ENCODE measurements around the gene ZNF462. TPM values are rescaled to one million over a fixed set of nuclear protein-coding genes. Genes with fewer than 3 reads are reported as not detected.

ZNF462 gene
- total and polyA plus RNA-seq, 2 experiments from 2014 or later: 40.0 to 101 TPM

DNA sequence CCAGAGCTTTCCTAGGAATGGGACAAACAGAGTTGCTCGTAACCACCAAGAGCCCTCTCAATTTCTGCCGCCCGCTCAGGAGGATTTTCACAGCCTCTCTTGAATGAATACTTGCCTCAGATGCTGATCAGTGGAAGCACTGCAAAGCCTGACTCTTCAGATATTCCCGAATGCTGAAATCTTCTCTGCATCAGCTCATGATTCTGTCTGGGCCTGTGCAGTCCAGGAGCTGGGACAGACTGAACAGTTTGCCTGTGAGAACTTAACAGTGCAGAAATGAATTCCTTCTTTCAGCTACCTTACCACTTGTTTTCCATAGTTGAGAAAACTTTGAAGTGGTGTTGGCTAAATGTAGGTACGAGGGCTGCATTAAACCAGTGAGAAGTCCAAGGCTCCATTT is 17.1 kb downstream of the ZNF462 start:
- peaks cover 28% of the 10 kb centered on the region; the same call in 2 of the 3 replicates for H3K36me3 Mint-ChIP-seq (ENCODE audit: low read depth)
- TF ChIP-seq CREB1 (CRISPR knock-in tag; IDR thresholded peaks at IDR 0.05; ENCODE audit: low read depth) (no peak), ZNF331 (CRISPR knock-in tag; IDR thresholded peaks at IDR 0.05; ENCODE audit: low read depth) (no peak), EZH2 (IDR thresholded peaks at IDR 0.05; ENCODE audit: low read depth, unreplicated experiment) (no peak), EZH2phosphoT487 (IDR thresholded peaks at IDR 0.05; ENCODE audit: unreplicated experiment) (no peak), ZNF114 (CRISPR knock-in tag; IDR thresholded peaks at IDR 0.05) (no peak), POLR2AphosphoS5 (IDR thresholded peaks at IDR 0.05; ENCODE audit: low read depth) (no peak), NANOG (IDR thresholded peaks at IDR 0.05; ENCODE audit: borderline replicate concordance) (no peak), STAT1 (IDR thresholded peaks at IDR 0.05; ENCODE audit: unreplicated experiment) (no peak), JUNB (IDR thresholded peaks at IDR 0.05; ENCODE audit: unreplicated experiment) (no peak)
- TF ChIP-seq, protein P1, sequence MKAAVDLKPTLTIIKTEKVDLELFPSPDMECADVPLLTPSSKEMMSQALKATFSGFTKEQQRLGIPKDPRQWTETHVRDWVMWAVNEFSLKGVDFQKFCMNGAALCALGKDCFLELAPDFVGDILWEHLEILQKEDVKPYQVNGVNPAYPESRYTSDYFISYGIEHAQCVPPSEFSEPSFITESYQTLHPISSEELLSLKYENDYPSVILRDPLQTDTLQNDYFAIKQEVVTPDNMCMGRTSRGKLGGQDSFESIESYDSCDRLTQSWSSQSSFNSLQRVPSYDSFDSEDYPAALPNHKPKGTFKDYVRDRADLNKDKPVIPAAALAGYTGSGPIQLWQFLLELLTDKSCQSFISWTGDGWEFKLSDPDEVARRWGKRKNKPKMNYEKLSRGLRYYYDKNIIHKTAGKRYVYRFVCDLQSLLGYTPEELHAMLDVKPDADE (IDR thresholded peaks at IDR 0.05): no peak
- TF ChIP-seq, protein P2, sequence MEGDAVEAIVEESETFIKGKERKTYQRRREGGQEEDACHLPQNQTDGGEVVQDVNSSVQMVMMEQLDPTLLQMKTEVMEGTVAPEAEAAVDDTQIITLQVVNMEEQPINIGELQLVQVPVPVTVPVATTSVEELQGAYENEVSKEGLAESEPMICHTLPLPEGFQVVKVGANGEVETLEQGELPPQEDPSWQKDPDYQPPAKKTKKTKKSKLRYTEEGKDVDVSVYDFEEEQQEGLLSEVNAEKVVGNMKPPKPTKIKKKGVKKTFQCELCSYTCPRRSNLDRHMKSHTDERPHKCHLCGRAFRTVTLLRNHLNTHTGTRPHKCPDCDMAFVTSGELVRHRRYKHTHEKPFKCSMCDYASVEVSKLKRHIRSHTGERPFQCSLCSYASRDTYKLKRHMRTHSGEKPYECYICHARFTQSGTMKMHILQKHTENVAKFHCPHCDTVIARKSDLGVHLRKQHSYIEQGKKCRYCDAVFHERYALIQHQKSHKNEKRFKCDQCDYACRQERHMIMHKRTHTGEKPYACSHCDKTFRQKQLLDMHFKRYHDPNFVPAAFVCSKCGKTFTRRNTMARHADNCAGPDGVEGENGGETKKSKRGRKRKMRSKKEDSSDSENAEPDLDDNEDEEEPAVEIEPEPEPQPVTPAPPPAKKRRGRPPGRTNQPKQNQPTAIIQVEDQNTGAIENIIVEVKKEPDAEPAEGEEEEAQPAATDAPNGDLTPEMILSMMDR (conservative IDR thresholded peaks at IDR 0.05; ENCODE audit: low read depth in 2 of 2): no peak
- TF ChIP-seq, protein P3, sequence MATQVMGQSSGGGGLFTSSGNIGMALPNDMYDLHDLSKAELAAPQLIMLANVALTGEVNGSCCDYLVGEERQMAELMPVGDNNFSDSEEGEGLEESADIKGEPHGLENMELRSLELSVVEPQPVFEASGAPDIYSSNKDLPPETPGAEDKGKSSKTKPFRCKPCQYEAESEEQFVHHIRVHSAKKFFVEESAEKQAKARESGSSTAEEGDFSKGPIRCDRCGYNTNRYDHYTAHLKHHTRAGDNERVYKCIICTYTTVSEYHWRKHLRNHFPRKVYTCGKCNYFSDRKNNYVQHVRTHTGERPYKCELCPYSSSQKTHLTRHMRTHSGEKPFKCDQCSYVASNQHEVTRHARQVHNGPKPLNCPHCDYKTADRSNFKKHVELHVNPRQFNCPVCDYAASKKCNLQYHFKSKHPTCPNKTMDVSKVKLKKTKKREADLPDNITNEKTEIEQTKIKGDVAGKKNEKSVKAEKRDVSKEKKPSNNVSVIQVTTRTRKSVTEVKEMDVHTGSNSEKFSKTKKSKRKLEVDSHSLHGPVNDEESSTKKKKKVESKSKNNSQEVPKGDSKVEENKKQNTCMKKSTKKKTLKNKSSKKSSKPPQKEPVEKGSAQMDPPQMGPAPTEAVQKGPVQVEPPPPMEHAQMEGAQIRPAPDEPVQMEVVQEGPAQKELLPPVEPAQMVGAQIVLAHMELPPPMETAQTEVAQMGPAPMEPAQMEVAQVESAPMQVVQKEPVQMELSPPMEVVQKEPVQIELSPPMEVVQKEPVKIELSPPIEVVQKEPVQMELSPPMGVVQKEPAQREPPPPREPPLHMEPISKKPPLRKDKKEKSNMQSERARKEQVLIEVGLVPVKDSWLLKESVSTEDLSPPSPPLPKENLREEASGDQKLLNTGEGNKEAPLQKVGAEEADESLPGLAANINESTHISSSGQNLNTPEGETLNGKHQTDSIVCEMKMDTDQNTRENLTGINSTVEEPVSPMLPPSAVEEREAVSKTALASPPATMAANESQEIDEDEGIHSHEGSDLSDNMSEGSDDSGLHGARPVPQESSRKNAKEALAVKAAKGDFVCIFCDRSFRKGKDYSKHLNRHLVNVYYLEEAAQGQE (IDR thresholded peaks at IDR 0.05; ENCODE audit: unreplicated experiment): no peak
- TF ChIP-seq, protein P4, sequence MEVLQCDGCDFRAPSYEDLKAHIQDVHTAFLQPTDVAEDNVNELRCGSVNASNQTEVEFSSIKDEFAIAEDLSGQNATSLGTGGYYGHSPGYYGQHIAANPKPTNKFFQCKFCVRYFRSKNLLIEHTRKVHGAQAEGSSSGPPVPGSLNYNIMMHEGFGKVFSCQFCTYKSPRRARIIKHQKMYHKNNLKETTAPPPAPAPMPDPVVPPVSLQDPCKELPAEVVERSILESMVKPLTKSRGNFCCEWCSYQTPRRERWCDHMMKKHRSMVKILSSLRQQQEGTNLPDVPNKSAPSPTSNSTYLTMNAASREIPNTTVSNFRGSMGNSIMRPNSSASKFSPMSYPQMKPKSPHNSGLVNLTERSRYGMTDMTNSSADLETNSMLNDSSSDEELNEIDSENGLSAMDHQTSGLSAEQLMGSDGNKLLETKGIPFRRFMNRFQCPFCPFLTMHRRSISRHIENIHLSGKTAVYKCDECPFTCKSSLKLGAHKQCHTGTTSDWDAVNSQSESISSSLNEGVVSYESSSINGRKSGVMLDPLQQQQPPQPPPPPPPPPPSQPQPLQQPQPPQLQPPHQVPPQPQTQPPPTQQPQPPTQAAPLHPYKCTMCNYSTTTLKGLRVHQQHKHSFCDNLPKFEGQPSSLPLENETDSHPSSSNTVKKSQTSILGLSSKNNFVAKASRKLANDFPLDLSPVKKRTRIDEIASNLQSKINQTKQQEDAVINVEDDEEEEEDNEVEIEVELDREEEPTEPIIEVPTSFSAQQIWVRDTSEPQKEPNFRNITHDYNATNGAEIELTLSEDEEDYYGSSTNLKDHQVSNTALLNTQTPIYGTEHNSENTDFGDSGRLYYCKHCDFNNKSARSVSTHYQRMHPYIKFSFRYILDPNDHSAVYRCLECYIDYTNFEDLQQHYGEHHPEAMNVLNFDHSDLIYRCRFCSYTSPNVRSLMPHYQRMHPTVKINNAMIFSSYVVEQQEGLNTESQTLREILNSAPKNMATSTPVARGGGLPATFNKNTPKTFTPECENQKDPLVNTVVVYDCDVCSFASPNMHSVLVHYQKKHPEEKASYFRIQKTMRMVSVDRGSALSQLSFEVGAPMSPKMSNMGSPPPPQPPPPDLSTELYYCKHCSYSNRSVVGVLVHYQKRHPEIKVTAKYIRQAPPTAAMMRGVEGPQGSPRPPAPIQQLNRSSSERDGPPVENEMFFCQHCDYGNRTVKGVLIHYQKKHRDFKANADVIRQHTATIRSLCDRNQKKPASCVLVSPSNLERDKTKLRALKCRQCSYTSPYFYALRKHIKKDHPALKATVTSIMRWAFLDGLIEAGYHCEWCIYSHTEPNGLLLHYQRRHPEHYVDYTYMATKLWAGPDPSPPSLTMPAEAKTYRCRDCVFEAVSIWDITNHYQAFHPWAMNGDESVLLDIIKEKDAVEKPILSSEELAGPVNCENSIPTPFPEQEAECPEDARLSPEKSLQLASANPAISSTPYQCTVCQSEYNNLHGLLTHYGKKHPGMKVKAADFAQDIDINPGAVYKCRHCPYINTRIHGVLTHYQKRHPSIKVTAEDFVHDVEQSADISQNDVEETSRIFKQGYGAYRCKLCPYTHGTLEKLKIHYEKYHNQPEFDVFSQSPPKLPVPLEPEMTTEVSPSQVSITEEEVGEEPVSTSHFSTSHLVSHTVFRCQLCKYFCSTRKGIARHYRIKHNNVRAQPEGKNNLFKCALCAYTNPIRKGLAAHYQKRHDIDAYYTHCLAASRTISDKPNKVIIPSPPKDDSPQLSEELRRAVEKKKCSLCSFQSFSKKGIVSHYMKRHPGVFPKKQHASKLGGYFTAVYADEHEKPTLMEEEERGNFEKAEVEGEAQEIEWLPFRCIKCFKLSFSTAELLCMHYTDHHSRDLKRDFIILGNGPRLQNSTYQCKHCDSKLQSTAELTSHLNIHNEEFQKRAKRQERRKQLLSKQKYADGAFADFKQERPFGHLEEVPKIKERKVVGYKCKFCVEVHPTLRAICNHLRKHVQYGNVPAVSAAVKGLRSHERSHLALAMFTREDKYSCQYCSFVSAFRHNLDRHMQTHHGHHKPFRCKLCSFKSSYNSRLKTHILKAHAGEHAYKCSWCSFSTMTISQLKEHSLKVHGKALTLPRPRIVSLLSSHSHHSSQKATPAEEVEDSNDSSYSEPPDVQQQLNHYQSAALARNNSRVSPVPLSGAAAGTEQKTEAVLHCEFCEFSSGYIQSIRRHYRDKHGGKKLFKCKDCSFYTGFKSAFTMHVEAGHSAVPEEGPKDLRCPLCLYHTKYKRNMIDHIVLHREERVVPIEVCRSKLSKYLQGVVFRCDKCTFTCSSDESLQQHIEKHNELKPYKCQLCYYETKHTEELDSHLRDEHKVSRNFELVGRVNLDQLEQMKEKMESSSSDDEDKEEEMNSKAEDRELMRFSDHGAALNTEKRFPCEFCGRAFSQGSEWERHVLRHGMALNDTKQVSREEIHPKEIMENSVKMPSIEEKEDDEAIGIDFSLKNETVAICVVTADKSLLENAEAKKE (CRISPR knock-in tag; IDR thresholded peaks at IDR 0.05): no peak
- DNase-seq (ENCODE audit: low spot score) (no peak), ATAC-seq (no peak)
- H4K20me1 ChIP-seq (replicated peaks; ENCODE audit: insufficient read depth): peaks cover 28% of the 10 kb centered on the region
- no peak overlapping the region for H3K27ac ChIP-seq (ENCODE audit: low read depth)
- H3K9me2 ChIP-seq (ENCODE audit: insufficient read depth): 0 out of 2 replicates have a peak, but pooled peaks cover under 1% of the 10 kb centered on the region
- no peaks in the 10 kb centered on the region for H3K9me3 Mint-ChIP-seq
- H3K27me3 Mint-ChIP-seq (ENCODE audit: insufficient read depth, low read depth, poor library complexity): peaks cover 7% of the 10 kb centered on the region
- peak overlapping the region; percentile 63 for H3K27ac Mint-ChIP-seq
- peak overlapping the region; percentile 67; the same call in 1 of the 2 replicates for H3K4me2 ChIP-seq
- no peaks in the 10 kb centered on the region for H3K36me3 ChIP-seq (ENCODE audit: insufficient read depth)
- H2AFZ ChIP-seq: no peak overlapping the region
- no peaks in the 10 kb centered on the region for H3K27me3 ChIP-seq (ENCODE audit: insufficient read depth)
- H3K4me3 ChIP-seq: no peak overlapping the region
- H3K4me1 ChIP-seq (ENCODE audit: insufficient read depth): peaks cover 84% of the 10 kb centered on the region
- no peaks in the 10 kb centered on the region for H3F3A ChIP-seq (replicated peaks; ENCODE audit: low read depth)
- peaks cover 87% of the 10 kb centered on the region for H3K4me1 Mint-ChIP-seq
- peaks cover 98% of the 10 kb centered on the region for H3K79me2 ChIP-seq (replicated peaks; ENCODE audit: insufficient read depth)
- H3K4me3 Mint-ChIP-seq: no peak overlapping the region
